ENCODE data around the gene KBTBD13.

Gene KBTBD13

DNA sequence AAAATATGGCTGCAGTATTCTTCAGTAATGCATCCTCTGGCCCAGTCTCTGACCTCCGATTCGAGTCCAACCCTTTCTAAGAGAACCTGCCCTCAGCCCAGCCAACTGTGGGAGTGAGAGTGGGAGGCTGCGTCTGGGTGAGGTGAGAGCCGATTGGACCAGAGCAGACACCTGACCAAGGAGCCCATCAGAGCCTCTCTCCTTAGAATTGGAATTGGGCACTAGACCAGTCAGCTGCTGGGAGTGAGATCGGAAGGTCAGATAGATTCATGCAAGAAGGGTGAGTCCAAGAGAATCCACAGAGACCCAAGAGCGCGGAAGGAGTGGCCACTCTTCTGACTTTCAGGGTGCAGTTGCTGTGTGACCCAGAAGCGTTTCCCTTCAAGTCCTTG is 19.0 kb upstream of the KBTBD13 start:
- no peak overlapping the region for H3K4me3 ChIP-seq (ENCODE audit: low read depth, low read length)
- TF ChIP-seq, protein P1, sequence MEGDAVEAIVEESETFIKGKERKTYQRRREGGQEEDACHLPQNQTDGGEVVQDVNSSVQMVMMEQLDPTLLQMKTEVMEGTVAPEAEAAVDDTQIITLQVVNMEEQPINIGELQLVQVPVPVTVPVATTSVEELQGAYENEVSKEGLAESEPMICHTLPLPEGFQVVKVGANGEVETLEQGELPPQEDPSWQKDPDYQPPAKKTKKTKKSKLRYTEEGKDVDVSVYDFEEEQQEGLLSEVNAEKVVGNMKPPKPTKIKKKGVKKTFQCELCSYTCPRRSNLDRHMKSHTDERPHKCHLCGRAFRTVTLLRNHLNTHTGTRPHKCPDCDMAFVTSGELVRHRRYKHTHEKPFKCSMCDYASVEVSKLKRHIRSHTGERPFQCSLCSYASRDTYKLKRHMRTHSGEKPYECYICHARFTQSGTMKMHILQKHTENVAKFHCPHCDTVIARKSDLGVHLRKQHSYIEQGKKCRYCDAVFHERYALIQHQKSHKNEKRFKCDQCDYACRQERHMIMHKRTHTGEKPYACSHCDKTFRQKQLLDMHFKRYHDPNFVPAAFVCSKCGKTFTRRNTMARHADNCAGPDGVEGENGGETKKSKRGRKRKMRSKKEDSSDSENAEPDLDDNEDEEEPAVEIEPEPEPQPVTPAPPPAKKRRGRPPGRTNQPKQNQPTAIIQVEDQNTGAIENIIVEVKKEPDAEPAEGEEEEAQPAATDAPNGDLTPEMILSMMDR (IDR thresholded peaks at IDR 0.05; ENCODE audit: low read depth, low read length), result no peak

DNA sequence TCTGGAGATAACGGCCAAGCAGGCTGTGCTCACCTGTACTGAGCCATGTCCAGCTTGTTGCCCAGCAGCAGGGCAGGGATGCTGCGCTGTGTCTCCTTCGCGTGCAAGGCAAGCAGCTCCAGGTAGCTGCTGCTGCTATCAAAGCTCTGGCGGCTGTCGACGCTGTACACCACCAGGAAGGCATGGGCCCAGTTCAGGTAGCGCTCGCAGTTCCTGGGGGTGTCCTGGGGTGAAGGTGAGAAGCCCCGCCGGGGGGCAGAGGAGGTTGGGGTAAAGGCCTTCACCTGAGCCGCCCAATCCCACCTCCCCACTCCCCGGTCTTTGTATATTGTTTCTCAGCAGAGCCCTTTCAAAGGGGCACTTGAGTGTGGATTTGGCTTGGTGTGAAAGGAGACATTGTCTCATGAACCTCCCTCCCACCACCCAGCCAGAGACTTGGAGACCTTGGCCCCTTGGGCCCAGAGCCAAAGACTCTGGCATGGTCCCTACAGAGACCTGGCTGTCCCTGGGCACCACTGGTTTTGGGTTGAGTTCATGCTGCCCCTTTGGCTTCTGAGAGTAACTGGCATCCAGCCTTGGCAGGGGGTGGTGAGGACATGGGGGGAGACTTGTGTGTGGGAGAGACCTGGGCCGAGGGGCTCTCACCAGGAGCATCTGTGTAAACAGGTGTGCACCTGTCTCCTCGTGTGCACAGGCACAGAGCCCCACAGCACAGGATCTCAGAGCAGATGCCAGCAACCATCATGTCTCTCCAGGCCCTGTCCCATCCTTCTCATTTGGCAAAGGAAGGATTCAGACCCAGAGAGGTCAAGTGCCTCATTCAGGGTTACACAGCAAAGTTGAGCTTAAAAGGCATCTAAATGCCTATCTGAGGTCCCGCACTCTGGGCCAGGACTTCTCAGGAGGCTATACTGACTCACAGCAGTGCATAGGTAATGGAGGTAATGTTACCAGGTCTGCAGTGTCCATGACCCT is 17.9 kb upstream of the KBTBD13 start:
- no peak overlapping the region for H3K4me3 ChIP-seq (ENCODE audit: low read depth, low read length)
- TF ChIP-seq, protein P1 (IDR thresholded peaks at IDR 0.05; ENCODE audit: low read depth, low read length), result no peak

- H3K4me3 ChIP-seq (ENCODE audit: low read depth, low read length), result no peak overlapping the region
- TF ChIP-seq, protein P1 (IDR thresholded peaks at IDR 0.05; ENCODE audit: low read depth, low read length), result no peak
These were observed 17.2 kb upstream of the KBTBD13 start for GRCh38 chr15:65059369-65059750.

DNA sequence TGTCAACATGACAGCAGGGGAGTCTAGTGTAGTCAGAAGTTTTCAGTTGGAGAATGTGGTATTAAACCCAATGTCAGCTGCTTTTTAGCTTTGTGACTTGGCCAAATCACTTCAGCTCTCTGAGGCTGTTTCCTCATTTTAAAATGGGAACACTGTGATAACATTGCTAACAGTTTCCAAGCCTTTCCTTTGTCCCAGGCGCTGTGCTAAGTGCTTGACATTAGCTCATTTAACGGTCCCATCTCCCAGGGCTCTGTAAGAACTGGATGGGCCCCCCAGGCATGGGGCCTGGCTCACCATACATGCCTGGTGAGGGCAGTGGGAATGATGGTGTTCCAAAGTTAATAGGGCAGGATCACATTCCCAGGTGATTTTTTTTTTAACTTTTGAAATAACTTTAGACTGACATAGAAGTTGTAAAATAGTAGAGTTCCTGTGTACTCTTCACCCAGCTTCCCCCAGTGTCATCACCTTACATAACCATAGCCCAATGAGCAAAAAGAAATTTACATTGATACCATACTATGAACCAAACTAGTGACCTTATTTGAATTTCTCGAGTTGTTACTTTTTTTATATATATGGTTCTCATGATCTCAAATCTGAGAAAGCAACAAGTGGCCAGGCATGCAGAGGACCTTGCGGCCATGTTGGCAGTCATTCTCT is 16.5 kb upstream of the KBTBD13 start:
- TF ChIP-seq, protein P1 (IDR thresholded peaks at IDR 0.05; ENCODE audit: low read depth, low read length), result no peak
- no peak overlapping the region for H3K4me3 ChIP-seq (ENCODE audit: low read depth, low read length)

GRCh38 chr15:65060641-65061397 is 15.7 kb upstream of the KBTBD13 start:
- no peak overlapping the region for H3K4me3 ChIP-seq (ENCODE audit: low read depth, low read length)
- TF ChIP-seq, protein P1 (IDR thresholded peaks at IDR 0.05; ENCODE audit: low read depth, low read length), result no peak

- TF ChIP-seq, protein P1 (IDR thresholded peaks at IDR 0.05; ENCODE audit: low read depth, low read length), result no peak
- H3K4me3 ChIP-seq (ENCODE audit: low read depth, low read length), result no peak overlapping the region
These were observed 14.5 kb upstream of the KBTBD13 start for GRCh38 chr15:65062061-65062460.
